IPS-18c (cell line): ENCODE results near the gene LOXHD1.

Source experiments
- H3K4me3 ChIP-seq: 2 replicates; pipeline ENCODE4 v1.7.0; 2013; ENCODE audit warnings: low read depth, mild to moderate bottlenecking, low read length, moderate library complexity; ENCODE audit not compliant: insufficient read depth
- H3K9me3 ChIP-seq: one replicate; pipeline ENCODE4 v1.6.1; 2013; ENCODE audit warnings: mild to moderate bottlenecking, low read length, moderate library complexity; ENCODE audit not compliant: control insufficient read depth, insufficient read depth

The LOXHD1 gene, protein sequence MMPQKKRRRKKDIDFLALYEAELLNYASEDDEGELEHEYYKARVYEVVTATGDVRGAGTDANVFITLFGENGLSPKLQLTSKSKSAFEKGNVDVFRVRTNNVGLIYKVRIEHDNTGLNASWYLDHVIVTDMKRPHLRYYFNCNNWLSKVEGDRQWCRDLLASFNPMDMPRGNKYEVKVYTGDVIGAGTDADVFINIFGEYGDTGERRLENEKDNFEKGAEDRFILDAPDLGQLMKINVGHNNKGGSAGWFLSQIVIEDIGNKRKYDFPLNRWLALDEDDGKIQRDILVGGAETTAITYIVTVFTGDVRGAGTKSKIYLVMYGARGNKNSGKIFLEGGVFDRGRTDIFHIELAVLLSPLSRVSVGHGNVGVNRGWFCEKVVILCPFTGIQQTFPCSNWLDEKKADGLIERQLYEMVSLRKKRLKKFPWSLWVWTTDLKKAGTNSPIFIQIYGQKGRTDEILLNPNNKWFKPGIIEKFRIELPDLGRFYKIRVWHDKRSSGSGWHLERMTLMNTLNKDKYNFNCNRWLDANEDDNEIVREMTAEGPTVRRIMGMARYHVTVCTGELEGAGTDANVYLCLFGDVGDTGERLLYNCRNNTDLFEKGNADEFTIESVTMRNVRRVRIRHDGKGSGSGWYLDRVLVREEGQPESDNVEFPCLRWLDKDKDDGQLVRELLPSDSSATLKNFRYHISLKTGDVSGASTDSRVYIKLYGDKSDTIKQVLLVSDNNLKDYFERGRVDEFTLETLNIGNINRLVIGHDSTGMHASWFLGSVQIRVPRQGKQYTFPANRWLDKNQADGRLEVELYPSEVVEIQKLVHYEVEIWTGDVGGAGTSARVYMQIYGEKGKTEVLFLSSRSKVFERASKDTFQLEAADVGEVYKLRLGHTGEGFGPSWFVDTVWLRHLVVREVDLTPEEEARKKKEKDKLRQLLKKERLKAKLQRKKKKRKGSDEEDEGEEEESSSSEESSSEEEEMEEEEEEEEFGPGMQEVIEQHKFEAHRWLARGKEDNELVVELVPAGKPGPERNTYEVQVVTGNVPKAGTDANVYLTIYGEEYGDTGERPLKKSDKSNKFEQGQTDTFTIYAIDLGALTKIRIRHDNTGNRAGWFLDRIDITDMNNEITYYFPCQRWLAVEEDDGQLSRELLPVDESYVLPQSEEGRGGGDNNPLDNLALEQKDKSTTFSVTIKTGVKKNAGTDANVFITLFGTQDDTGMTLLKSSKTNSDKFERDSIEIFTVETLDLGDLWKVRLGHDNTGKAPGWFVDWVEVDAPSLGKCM (N-terminal part only)

DNA sequence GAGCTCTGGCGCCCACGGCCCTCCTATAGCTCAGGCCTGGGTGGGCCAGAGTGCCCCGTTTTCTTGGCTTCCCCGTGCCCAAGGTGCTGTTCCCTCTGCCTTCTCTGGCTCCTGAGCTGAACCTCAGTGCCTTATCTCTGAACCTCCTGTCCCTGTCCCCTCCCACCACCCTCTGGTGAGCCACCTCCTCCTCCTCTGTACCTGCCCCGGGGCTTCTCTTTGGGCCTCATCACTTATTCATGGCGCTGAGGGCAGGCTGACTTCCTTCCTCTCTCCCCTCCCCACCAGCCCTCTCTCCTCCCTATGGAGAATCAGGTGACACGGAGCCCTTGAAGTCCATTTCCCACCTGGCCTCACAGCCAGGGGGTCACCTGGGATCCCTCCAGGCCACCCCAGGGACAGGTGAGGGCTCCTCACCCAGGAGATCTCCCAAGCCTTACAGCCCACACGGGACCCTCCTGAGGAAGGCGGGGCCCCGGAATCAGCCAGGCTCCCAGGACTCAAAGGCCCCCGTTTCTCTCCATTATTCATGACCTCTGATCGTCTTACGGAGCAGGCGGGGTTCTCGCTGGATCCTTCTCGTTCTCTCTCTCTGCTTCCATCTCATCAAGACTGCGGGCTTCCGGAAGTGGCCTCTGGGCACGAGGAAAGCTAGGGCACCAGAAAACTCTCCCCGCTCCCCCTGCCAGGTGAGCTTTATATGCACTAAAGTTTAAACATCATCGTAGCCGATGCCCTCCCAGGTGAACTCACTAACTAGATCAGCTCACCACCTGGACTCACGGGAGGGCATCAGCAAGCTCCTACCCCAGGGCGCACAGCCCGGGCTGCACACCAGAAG, at the start of gene LOXHD1:
LOXHD1 (minus strand) TSS at position 106 of the 841 bp plus-strand sequence. CDS start 187 bp downstream, outside the sequence.
- Histone ChIP-seq H3K4me3 (0 out of 2 replicates have a peak within 1 kb of the TSS, but pooled peaks have one; percentile 4), H3K9me3 (peaks cover under 1% of the 10 kb centered on the region)

DNA sequence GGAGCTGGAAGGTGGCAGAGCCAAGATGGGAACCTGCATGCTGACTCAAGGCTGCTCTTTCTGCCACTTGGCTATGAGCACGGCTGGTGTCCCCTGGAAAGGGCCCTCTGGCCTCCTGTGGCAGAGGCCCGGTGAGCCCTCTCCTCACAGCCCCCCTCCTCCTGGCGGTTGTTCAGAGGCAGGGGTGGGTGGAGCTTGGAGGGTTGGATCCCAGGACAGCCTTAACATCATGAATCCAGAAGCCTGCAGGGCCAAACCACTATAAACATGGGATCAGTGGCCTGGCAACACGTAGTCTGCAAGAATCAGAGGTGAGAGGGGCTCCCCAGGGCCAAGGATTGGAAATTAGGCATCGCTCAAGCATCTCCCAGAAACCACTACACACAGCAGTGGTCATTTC, 48.5 kb upstream of the LOXHD1 start:
- Histone ChIP-seq H3K4me3 (no peak overlapping the region), H3K9me3 (no peaks in the 10 kb centered on the region)

DNA sequence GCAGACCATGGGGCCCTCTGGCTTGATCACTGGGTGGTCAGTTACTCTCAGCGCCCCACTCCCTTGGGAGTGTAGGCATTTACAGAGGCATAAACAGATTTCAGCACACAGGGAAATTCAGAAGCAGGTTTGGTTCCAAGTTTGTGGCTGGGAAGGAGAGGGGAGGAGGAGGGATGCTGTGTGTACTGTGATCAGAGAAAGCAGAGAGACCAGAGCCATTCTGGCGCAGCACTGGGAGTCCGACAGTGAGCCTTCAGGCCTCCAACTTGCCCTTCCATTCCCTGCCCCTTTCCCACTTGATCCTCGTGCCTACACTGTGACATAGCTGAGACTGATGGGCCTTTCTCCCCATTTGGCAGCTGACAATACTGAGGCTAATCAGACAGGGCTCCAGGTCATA, 47.8 kb upstream of the LOXHD1 start:
- Histone ChIP-seq H3K4me3 (no peak overlapping the region), H3K9me3 (no peaks in the 10 kb centered on the region)

DNA sequence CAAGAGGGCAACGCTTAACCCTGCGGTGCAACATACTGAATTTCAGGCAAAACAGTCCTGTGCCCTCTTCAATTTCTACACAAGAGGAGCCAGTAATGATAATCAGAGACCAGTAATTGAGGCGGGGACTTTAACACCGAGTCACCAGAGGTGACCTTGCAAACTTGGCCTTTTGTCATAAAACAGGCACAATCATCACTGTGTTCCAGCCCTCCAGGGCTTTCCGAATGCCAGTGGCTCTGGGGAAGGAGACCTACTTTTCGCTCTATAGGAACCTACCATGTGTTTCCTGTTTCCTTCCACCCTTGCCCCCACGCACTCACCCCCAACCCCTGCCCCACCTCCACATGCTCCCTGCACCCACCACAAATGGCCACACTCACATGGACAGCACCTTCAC, 47.2 kb upstream of the LOXHD1 start:
- H3K9me3 ChIP-seq: no peaks in the 10 kb centered on the region
- no peak overlapping the region for H3K4me3 ChIP-seq

DNA sequence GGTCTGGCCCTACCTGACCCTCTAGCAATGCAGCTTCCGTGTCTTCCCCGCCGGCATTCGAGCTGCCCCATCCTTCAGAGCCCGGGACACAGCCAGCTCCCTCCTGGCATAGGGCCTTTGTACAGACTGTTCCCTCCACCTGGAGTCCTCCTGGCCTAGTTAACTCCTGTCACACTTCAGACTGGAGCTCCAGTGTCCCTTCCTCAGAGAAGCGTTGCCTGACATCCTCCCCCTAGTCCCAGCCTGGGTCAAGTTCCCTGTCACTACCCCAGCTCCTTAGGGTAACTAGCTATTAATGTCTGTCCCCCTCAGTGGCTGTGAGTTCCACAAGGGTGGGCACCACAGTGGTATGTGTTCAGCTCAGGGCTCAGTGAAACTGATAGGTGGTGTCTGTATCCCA, 45.5 kb upstream of the LOXHD1 start:
- Histone ChIP-seq H3K4me3 (no peak overlapping the region), H3K9me3 (no peaks in the 10 kb centered on the region)

DNA sequence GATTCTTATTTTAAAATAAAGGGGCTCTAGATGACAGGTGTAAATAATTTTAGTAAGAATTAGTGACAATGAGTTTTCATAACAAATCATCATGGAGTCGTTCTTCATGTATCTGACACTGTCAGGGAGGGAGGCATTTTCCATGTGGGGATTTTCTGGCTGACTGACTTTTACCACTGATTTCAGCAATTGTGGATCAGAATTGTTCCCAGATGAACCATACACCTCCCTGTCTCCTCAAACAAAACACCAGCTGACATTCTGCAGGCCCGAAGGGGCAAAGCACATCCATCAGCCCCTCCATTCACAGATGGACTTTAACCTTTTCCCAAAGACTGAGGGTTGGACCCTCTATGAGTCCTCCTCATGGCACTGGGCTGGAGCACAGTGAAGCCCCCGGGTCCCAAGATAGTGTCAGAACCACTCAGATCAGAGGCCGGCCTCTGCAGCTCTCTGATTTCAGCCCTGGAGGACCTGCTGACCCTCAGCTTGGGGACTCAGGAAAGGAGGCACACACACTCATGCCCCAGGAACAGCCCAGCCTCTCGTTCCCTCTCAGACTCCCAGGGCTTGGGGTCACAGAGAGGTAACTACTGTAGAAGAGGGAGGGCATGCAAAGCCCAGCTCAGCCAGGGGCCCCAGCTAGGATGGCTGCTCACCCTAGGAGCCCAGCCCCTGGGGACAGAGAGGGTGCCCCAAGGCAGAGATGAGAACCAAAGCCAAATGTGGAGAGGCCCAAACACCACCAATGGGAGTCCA, 43.2 kb upstream of the LOXHD1 start:
- H3K9me3 ChIP-seq: no peaks in the 10 kb centered on the region
- H3K4me3 ChIP-seq: no peak overlapping the region

DNA sequence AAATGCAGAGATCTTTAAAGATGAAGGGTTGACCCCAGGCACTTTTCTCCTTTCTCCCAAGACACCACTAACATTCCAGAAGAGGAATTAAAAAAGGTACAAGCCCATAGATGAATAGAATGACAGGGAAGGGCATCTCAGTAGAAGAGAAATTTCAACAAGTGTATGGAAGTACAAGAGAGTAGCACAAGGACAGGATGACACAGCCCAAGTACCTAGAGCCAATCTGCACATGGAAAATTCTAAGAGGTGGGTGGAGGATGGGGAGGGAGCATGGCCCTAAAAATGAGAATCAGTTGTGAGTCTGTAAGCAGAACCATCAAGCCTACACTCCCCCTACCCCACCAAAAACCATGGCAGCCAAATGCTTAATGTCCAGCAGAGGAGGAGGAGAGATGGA, 39.7 kb upstream of the LOXHD1 start:
- Histone ChIP-seq H3K9me3 (no peaks in the 10 kb centered on the region), H3K4me3 (no peak overlapping the region)

DNA sequence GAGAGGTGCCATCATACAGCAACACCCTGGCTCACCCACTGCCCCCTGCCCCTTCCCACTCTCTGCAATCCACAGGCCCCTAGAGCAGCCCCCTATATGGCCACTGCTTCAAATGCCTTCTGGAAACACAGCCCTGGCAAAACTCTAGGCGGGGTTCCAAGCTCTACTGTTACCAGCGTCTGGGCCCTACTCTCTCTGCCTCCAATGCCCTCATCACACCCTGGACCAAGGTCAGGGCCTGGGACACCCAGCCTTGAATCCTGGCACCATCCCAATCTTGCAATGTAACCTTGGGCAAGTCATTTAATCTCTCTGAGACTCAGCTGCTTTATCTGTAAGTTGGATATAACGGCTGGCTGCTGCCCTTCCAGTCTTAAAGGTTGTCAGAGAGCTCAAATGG, 39.2 kb upstream of the LOXHD1 start:
- Histone ChIP-seq H3K4me3 (no peak overlapping the region), H3K9me3 (no peaks in the 10 kb centered on the region)

DNA sequence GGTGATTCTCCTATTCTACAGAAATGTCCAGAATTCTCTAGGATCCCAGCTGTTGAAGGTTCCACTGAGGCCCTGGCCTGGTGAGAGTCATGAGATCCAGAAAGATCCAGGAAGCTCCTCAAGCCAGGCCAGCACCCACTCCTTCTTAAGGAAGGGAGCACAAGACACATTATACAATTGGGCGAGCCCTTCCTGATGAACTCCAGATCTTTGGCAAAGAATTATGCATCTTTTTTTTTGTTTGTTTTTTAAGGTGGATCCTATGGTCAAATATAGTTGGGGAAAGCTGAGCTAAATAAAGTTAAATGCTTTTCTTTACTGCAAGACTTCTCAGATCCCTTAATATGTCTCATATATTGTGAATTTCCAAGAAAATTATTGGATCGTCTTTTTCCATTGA, 37.0 kb upstream of the LOXHD1 start:
- H3K4me3 ChIP-seq: no peak overlapping the region
- H3K9me3 ChIP-seq: no peaks in the 10 kb centered on the region

DNA sequence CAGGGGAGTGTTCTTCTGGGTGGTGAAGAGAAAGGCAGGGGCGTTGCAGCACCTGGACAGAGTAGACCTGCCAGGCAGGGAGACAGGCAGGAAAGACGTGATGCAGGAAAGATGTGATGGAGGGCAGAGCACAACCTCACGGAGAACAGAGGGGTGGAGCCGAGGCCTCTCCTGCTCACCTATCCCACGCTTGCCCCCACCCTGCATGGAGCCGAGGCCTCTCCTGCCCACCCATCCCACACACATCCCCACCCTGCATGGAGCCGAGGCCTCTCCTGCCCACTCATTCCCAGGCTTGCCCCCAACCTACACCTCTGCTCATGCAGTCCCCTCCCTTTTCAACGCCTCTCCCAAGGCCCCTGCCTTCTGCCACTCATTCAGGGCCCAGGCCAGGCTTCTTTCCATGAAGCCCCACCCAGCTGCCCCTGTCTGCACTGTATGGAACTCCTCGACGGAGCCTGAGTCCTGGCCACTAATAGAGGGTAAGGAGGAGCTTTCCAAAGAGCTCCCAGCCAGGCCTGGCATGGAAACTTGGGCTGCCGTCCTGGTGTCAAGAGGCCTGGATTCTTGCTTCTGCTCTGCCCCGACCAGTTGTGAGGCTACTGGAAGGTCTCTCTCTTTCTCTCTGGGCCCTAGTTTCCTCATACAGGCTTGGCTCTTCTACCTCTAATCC, 32.0 kb upstream of the LOXHD1 start:
- no peaks in the 10 kb centered on the region for H3K9me3 ChIP-seq
- H3K4me3 ChIP-seq: no peak overlapping the region

DNA sequence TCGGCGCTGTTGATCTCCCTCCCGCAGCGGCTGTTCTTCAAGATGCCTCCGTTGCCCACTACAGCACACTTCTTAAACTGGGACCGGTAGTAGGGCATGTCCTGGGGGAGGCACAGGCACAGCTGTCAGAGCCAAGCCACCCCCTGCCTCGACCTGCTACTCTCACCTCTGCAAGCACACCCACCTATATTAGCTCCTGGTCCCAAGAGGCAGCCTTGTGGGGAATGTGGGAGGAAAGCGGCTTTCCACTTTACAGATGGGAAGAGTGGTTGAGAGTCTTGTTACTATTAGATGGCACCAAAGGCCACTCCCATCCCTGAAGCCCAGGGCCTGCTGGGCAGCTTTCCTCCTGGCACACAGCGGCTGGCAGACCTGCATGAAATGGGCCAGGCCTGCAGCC, 29.2 kb upstream of the LOXHD1 start:
- H3K4me3 ChIP-seq: no peak overlapping the region
- H3K9me3 ChIP-seq: no peaks in the 10 kb centered on the region

DNA sequence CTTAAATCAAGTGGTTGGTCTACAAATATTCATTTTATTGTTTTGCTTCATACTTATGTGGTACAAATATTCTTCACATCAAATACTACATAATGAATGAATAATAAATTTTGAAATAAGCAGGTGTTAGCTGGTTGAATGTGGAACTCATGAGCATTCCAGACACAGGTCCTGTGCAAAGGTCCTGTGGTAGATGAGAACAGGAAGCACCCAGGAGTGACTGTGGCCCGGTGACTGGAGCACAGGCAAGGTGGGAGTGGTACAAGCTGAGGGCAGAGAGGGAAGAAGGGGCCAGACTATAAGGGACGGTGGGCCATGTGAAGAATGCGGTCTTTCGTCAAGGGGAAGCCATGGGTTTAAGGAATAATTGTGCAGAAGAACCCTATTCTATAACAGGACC, 26.2 kb upstream of the LOXHD1 start:
- Histone ChIP-seq H3K9me3 (no peaks in the 10 kb centered on the region), H3K4me3 (no peak overlapping the region)

DNA sequence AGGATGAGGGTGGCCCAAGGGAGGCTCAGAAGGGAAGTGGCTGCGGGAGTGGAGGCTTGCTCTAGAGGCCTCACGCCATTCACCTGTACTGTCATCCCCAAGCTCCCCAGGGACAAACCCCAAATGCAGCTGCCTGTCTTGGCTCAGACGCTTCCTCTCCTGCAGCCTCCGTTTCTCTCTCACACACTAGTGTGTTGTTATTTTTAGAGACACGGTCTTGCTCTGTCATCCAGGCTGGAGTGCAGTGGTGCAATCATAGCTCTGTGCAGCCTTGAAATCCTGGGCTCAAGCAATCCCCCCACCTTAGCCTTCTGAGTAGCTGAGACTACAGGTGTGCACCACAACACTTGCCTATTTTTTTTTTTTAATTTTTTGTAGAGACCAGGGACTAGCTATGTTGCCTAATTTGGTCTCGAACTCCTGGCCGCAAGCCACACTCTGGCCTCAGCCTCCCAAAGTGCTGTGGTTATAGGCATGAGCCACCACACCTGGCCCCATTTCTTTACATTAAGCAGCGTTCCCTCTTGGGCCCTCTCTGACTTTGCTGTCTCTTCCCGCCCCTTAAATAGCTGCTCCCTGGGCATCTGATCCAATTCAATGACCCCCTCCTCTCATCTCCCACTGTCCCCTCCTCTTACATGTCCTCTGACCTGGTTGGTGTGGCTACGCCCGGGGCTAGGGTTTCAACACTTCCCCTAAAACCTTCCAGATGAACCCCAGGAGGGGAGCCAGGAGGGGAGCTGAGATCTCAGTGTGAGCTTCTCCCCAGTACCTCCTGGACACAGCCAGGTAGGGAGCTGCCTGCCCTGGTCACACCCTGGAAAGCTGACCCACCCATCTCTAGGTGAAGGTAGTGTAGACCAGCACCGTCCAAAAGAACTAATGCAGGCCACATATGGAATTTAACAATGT, 24.0 kb upstream of the LOXHD1 start:
- H3K4me3 ChIP-seq: no peak overlapping the region
- no peaks in the 10 kb centered on the region for H3K9me3 ChIP-seq

DNA sequence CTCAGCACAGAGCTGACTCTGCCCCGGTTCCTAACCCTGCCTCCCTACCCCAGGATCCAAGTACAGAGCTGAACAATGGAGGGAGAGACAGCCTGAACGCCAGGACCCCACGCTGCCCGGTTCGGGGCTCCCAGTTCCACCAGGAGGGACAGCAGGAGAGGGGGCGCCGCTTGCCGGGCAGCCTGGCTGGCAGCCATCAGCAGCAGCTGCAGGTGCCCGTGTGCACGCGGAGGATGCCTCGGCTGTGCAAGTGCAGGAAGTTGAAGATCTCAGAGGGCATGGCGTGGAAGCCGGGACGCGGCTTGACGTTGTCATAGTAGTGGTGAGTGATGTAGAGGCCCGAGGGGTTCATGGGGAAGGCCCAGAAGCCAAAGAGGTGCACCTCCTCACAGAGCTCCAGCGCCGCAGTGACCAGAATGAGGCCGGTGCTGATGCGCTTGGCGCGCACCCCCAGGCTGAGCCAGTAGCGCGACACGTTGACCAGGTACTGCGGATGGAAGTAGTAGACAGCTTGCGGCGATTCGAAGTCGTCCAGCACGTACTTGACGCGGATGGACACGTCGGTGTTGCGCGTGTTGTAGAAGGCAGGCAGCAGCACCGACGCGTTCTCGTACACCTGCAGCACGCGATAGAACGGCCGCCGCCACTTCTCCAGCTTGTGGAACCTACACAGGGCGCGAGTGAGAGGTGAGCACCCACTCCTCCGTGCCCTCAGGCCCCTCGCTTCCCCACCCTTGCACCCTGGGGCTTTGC, 23.0 kb upstream of the LOXHD1 start:
- no peaks in the 10 kb centered on the region for H3K9me3 ChIP-seq
- no peak overlapping the region for H3K4me3 ChIP-seq
